ENCODE measurements around the gene FZD4.

The FZD4 gene

GRCh38 chr11:86948733-86949132 lies 6.5 kb downstream of the FZD4 start:
- no peak for TF ChIP-seq REST (IDR thresholded peaks at IDR 0.05; ENCODE audit: insufficient read depth in 1 of 2, low read depth in 2 of 2, low read length in 2 of 2)
- TF ChIP-seq TAF1 (IDR thresholded peaks at IDR 0.05; ENCODE audit: borderline replicate concordance, insufficient read depth, low read length): no peak
- TF ChIP-seq POLR2AphosphoS5 (IDR thresholded peaks at IDR 0.05; ENCODE audit: low read depth, low read length): no peak

DNA sequence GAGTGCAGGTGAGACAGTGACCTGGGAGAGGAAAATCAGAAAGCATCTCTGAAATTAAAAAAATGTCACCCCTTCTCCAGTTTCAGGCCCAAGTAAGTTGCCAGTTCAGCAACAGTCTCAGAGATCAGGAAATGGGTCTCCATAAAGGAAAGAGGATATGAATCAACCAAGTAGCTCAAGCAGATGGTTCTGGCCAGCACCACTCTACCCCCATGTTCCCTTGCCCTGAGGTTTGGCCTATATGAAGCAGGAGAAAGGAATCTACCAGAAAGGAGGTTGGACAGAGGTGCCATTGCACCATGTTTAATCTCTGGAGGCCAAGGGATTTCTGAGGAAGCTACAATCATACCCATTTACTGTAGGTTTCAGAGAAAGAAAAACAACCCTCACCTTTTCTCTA lies 7.7 kb downstream of the FZD4 start:
- no peak for TF ChIP-seq REST (IDR thresholded peaks at IDR 0.05; ENCODE audit: insufficient read depth in 1 of 2, low read depth in 2 of 2, low read length in 2 of 2)
- TF ChIP-seq POLR2AphosphoS5 (IDR thresholded peaks at IDR 0.05; ENCODE audit: low read depth, low read length): no peak
- no peak for TF ChIP-seq SIN3A (IDR thresholded peaks at IDR 0.05; ENCODE audit: borderline replicate concordance, insufficient read depth, low read length)
- no peak for TF ChIP-seq FOXP2 (optimal IDR thresholded peaks at IDR 0.05; ENCODE audit: borderline replicate concordance, extremely low read depth, extremely low read length, insufficient read depth)
- no peak for TF ChIP-seq TAF1 (IDR thresholded peaks at IDR 0.05; ENCODE audit: borderline replicate concordance, insufficient read depth, low read length)

DNA sequence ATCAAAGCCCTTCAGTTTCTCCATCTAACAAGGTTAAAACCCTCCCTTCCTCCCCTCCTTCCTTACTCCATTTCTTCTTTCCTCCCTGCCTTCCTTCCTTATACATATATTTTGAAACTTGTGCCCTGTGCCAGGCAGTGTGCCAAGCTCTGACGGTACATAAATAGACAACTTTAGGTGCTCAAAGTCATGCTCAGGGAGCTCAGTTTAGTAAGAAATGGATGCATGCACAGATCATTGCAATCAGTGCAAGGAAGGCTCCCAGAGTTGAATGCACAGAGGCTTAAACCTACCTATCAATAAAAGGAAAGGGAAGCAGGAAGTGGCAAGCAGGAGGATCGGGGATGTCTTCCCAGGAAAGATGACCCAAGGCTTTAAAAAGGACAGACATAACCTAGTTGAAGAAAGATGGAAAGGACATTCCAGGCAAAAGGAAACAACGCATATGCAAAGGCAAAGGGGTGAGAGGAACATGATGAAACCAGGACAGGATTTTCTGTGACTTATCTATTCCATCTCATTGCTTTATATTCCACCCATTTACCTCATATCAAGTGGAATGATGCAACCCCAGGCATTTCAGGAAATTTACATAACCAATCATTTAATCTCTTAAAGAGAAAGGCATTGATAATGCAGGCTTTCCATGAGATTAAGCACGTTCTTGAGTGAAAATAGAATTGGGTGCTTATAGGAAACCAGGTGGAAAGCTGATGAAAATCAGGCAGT lies 13.2 kb downstream of the FZD4 start:
- no peak for TF ChIP-seq REST (IDR thresholded peaks at IDR 0.05; ENCODE audit: insufficient read depth in 1 of 2, low read depth in 2 of 2, low read length in 2 of 2)
- no peak for TF ChIP-seq FOXP2 (optimal IDR thresholded peaks at IDR 0.05; ENCODE audit: borderline replicate concordance, extremely low read depth, extremely low read length, insufficient read depth)
- no peak for TF ChIP-seq POLR2AphosphoS5 (IDR thresholded peaks at IDR 0.05; ENCODE audit: low read depth, low read length)
- TF ChIP-seq SIN3A (IDR thresholded peaks at IDR 0.05; ENCODE audit: borderline replicate concordance, insufficient read depth, low read length): no peak
- no peak for TF ChIP-seq TAF1 (IDR thresholded peaks at IDR 0.05; ENCODE audit: borderline replicate concordance, insufficient read depth, low read length)

GRCh38 chr11:86941077-86941870 lies 13.9 kb downstream of the FZD4 start:
- TF ChIP-seq REST (IDR thresholded peaks at IDR 0.05; ENCODE audit: insufficient read depth in 1 of 2, low read depth in 2 of 2, low read length in 2 of 2): no peak
